Measurements from ENCODE around the gene KRT26. TPM values are rescaled to one million over a fixed set of nuclear protein-coding genes. Genes with fewer than 3 reads are reported as not detected.

KRT26 gene
- total and polyA plus RNA-seq, 10 of the 15 experiments (the other 5 are each of a cell fraction or from before 2014, with no cell fraction given), result not detected

DNA sequence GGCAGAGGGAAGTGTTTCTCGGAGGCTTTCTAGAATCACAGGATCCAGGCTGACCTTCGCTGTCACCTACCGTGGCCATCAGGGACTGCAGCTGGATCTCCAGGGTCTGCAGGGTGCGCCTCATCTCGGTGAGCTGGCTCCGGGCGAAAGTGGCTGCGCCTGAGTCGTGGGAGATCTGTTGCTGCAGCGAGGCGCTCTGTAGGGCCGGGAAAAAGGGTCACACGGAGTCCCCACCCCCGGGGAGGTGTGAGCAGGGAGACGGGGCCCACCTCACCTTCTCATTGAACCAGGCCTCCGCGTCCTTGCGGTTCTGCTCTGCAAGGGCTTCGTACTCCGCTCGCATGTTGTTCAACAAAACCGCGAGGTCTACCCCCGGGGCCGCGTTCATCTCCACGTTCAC is 24.8 kb upstream of the KRT26 start:
- no peaks in the 10 kb centered on the region for H3K4me1 ChIP-seq (ENCODE audit: control insufficient read depth, insufficient read depth, low read length)
- no TSS peak for BruUV-seq (replicated peaks)
- H3K79me2 ChIP-seq (ENCODE audit: control insufficient read depth, insufficient read depth, low read length), result no peaks in the 10 kb centered on the region
- intact Hi-C loops (cut with micrococcal nuclease; ENCODE audit: unreplicated experiment) (loop anchor here (10.0 kb wide), 1 partner anchor 252 kb away; no protein-coding TSS in a partner anchor), in situ Hi-C loops (cut with MboI) (no loop called here)
- H3K9ac ChIP-seq (ENCODE audit: control insufficient read depth, insufficient read depth, low read length), result no peak overlapping the region
- ChIA-PET CTCF (interaction anchor here (1.5 kb wide), 1 partner anchor 752 kb away, joined by 3 read pairs; no protein-coding TSS in a partner anchor), SMC1A (ENCODE audit: uncharacterized antibody, unreplicated experiment) (no interaction called here), POLR2A (no interaction called here), RAD21 (ENCODE audit: unreplicated experiment) (no interaction called here)
- DNase-seq (ENCODE audit: low read depth, low spot score) (no peak), FAIRE-seq (no peak), ATAC-seq (no peak)
- H3K36me3 ChIP-seq (ENCODE audit: control insufficient read depth in 2 of 2, insufficient read depth in 2 of 2, low read length in 1 of 2), result no peaks in the 10 kb centered on the region
- no peak for TF ChIP-seq RELA (IDR thresholded peaks at IDR 0.05; ENCODE audit: borderline replicate concordance, partially characterized antibody)
- TF ChIP-seq MXI1 (IDR thresholded peaks at IDR 0.05; ENCODE audit: low read depth, low read length), result no peak
- TF ChIP-seq TAF1 (IDR thresholded peaks at IDR 0.05; ENCODE audit: borderline replicate concordance, low read depth, low read length), result no peak
- TF ChIP-seq MLLT1 (IDR thresholded peaks at IDR 0.05), result no peak
- no peak for TF ChIP-seq PAX5 (IDR thresholded peaks at IDR 0.05; ENCODE audit: borderline replicate concordance, low read depth, low read length)
- TF ChIP-seq ZNF384 (IDR thresholded peaks at IDR 0.05; ENCODE audit: borderline replicate concordance, low read depth, low read length), result no peak
- TF ChIP-seq SIX5 (IDR thresholded peaks at IDR 0.05; ENCODE audit: low read depth, low read length, severe bottlenecking), result no peak
- TF ChIP-seq MTA2 (IDR thresholded peaks at IDR 0.05; ENCODE audit: low read depth), result no peak
- TF ChIP-seq, protein P1, sequence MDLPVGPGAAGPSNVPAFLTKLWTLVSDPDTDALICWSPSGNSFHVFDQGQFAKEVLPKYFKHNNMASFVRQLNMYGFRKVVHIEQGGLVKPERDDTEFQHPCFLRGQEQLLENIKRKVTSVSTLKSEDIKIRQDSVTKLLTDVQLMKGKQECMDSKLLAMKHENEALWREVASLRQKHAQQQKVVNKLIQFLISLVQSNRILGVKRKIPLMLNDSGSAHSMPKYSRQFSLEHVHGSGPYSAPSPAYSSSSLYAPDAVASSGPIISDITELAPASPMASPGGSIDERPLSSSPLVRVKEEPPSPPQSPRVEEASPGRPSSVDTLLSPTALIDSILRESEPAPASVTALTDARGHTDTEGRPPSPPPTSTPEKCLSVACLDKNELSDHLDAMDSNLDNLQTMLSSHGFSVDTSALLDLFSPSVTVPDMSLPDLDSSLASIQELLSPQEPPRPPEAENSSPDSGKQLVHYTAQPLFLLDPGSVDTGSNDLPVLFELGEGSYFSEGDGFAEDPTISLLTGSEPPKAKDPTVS (IDR thresholded peaks at IDR 0.05; ENCODE audit: low read depth, low read length), result no peak
- no peak for TF ChIP-seq EZH2 (IDR thresholded peaks at IDR 0.05; ENCODE audit: borderline replicate concordance, control insufficient read depth, low read depth, low read length)
- no peak overlapping the region for H3K27ac ChIP-seq (ENCODE audit: control insufficient read depth, insufficient read depth)
- H4K20me1 ChIP-seq (ENCODE audit: control insufficient read depth, insufficient read depth), result no peaks in the 10 kb centered on the region
- H3K4me2 ChIP-seq (ENCODE audit: control insufficient read depth, insufficient read depth), result no peak overlapping the region
- no peak overlapping the region for H2AFZ ChIP-seq (ENCODE audit: control insufficient read depth, low read depth, low read length)
- 63% methylated on average over 27 of the region's 27 CpGs for WGBS (ENCODE audit: insufficient coverage, insufficient replicate concordance, low lambda C conversion rate, missing lambda C conversion rate)
- H3K4me3 ChIP-seq, result no peak overlapping the region
- peaks cover 2 to 11% of the 10 kb centered on the region in 2 experiments; a peak in 2 of 4 replicates for H3K27me3 ChIP-seq (replicated peaks in 1 of 2; ENCODE audit: control insufficient read depth in 2 of 2, insufficient read depth in 2 of 2, low read length in 1 of 2)
- no peaks in the 10 kb centered on the region for H3K9me3 ChIP-seq (replicated peaks; ENCODE audit: control insufficient read depth, insufficient read depth, low read length)

Measured in GM12878 (cell line).